Measurements from ENCODE around the gene BMP8A. TPM values are rescaled to one million over a fixed set of nuclear protein-coding genes. Genes with fewer than 3 reads are reported as not detected.
A peak's percentile ranks its signal among the peaks of the same experiment; 100 is the strongest.
"Not testable (repeated sequence)": the region's sequence is repeated elsewhere in the genome, so short reads cannot be mapped to it uniquely, and the experiment has no call there.

BMP8A gene
- total RNA-seq, 2 experiments from 2014 or later: 0.20 TPM; not detected in 1

GRCh38 chr1:39489567-39490239 lies 1.7 kb upstream of the BMP8A start:
- Mint-ChIP-seq H3K4me1 (peaks cover 4% of the 10 kb centered on the region), H3K27ac (no peak overlapping the region), H3K4me3 (no peak overlapping the region), H3K9me3 (no peaks in the 10 kb centered on the region), H3K27me3 (peaks cover 28% of the 10 kb centered on the region), H3K36me3 (peaks cover 6% of the 10 kb centered on the region)
- POLR2A ChIA-PET: no interaction called here
- DNase-seq: no peak
- ATAC-seq (ENCODE audit: low read depth): no peak

- Mint-ChIP-seq H3K36me3 (peaks cover 4% of the 10 kb centered on the region), H3K4me3 (peak overlapping the region; percentile 67), H3K4me1 (peaks cover 4% of the 10 kb centered on the region), H3K27me3 (peaks cover 28% of the 10 kb centered on the region), H3K9me3 (no peaks in the 10 kb centered on the region), H3K27ac (no peak overlapping the region)
- POLR2A ChIA-PET: no interaction called here
- DNase-seq (no peak), ATAC-seq (ENCODE audit: low read depth) (no peak)
These were observed 765 bp upstream of the BMP8A start for GRCh38 chr1:39490596-39491145.

- H3K27ac Mint-ChIP-seq; POLR2A ChIA-PET; H3K36me3 Mint-ChIP-seq; ATAC-seq (ENCODE audit: low read depth); DNase-seq; H3K4me1 Mint-ChIP-seq; H3K9me3 Mint-ChIP-seq: not testable (repeated sequence)
- Mint-ChIP-seq H3K27me3 (peaks cover 31% of the 10 kb centered on the region), H3K4me3 (peak overlapping the region; percentile 52)
These were observed 944 bp downstream of the BMP8A start for GRCh38 chr1:39492118-39493042.

- H3K4me1 Mint-ChIP-seq; H3K27ac Mint-ChIP-seq; H3K9me3 Mint-ChIP-seq; ATAC-seq (ENCODE audit: low read depth); POLR2A ChIA-PET; DNase-seq; H3K36me3 Mint-ChIP-seq: not testable (repeated sequence)
- Mint-ChIP-seq H3K4me3 (peak overlapping the region; percentile 22), H3K27me3 (peaks cover 31% of the 10 kb centered on the region)
These were observed 1.8 kb downstream of the BMP8A start for GRCh38 chr1:39493043-39493810.

- H3K4me3 Mint-ChIP-seq: no peak overlapping the region
- H3K4me1 Mint-ChIP-seq: peaks cover 4% of the 10 kb centered on the region
- H3K36me3 Mint-ChIP-seq: no peaks in the 10 kb centered on the region
- no peaks in the 10 kb centered on the region for H3K9me3 Mint-ChIP-seq
- DNase-seq (no peak), ATAC-seq (ENCODE audit: low read depth) (no peak)
- peaks cover 37% of the 10 kb centered on the region for H3K27me3 Mint-ChIP-seq
- POLR2A ChIA-PET: interaction anchor here (0.7 kb wide), 1 partner anchor 812 kb away, joined by 3 read pairs; no protein-coding TSS in a partner anchor
- no peak overlapping the region for H3K27ac Mint-ChIP-seq
These were observed 3.4 kb downstream of the BMP8A start for GRCh38 chr1:39494671-39495410.

GRCh38 chr1:39496520-39496919 lies 5.1 kb downstream of the BMP8A start:
- H3K27ac Mint-ChIP-seq; H3K36me3 Mint-ChIP-seq; H3K4me3 Mint-ChIP-seq; DNase-seq; POLR2A ChIA-PET; H3K4me1 Mint-ChIP-seq; ATAC-seq (ENCODE audit: low read depth); H3K9me3 Mint-ChIP-seq: not testable (repeated sequence)
- H3K27me3 Mint-ChIP-seq: peaks cover 38% of the 10 kb centered on the region

- Mint-ChIP-seq H3K27ac (no peak overlapping the region), H3K9me3 (no peaks in the 10 kb centered on the region), H3K36me3 (no peaks in the 10 kb centered on the region), H3K4me3 (no peak overlapping the region), H3K4me1 (no peaks in the 10 kb centered on the region), H3K27me3 (peaks cover 33% of the 10 kb centered on the region)
- no peak for DNase-seq
- POLR2A ChIA-PET: no interaction called here
- no peak for ATAC-seq (ENCODE audit: low read depth)
These were observed 6.1 kb downstream of the BMP8A start for GRCh38 chr1:39497585-39497984.

GRCh38 chr1:39498096-39498710 lies 6.8 kb downstream of the BMP8A start:
- POLR2A ChIA-PET; ATAC-seq (ENCODE audit: low read depth); H3K27ac Mint-ChIP-seq; H3K36me3 Mint-ChIP-seq; DNase-seq; H3K4me3 Mint-ChIP-seq; H3K9me3 Mint-ChIP-seq; H3K4me1 Mint-ChIP-seq: not testable (repeated sequence)
- H3K27me3 Mint-ChIP-seq: peaks cover 27% of the 10 kb centered on the region

GRCh38 chr1:39498821-39499220 lies 7.4 kb downstream of the BMP8A start:
- H3K27ac Mint-ChIP-seq; POLR2A ChIA-PET; DNase-seq; ATAC-seq (ENCODE audit: low read depth); H3K4me3 Mint-ChIP-seq; H3K4me1 Mint-ChIP-seq; H3K9me3 Mint-ChIP-seq; H3K36me3 Mint-ChIP-seq: not testable (repeated sequence)
- H3K27me3 Mint-ChIP-seq: peaks cover 23% of the 10 kb centered on the region

GRCh38 chr1:39499668-39500067 lies 8.2 kb downstream of the BMP8A start:
- DNase-seq: no peak

GRCh38 chr1:39500862-39501389 lies 9.5 kb downstream of the BMP8A start:
- Mint-ChIP-seq H3K4me3 (no peak overlapping the region), H3K27me3 (peaks cover 16% of the 10 kb centered on the region), H3K4me1 (no peaks in the 10 kb centered on the region), H3K9me3 (no peaks in the 10 kb centered on the region), H3K27ac (no peak overlapping the region), H3K36me3 (no peaks in the 10 kb centered on the region)
- POLR2A ChIA-PET: no interaction called here
- no peak for ATAC-seq (ENCODE audit: low read depth)
- no peak for DNase-seq

More at GRCh38 chr1:39499668-39500067, 8.2 kb downstream of the BMP8A start:
- H3K4me1 Mint-ChIP-seq: no peaks in the 10 kb centered on the region
- ATAC-seq (ENCODE audit: low read depth): no peak
- POLR2A ChIA-PET: no interaction called here
- H3K36me3 Mint-ChIP-seq: no peaks in the 10 kb centered on the region
- H3K4me3 Mint-ChIP-seq: no peak overlapping the region
- H3K27ac Mint-ChIP-seq: no peak overlapping the region
- H3K27me3 Mint-ChIP-seq: peaks cover 17% of the 10 kb centered on the region
- H3K9me3 Mint-ChIP-seq: no peaks in the 10 kb centered on the region

- DNase-seq: no peak
- Mint-ChIP-seq H3K9me3 (no peaks in the 10 kb centered on the region), H3K27me3 (peaks cover 17% of the 10 kb centered on the region), H3K36me3 (no peaks in the 10 kb centered on the region), H3K4me3 (no peak overlapping the region), H3K4me1 (no peaks in the 10 kb centered on the region), H3K27ac (no peak overlapping the region)
- POLR2A ChIA-PET: no interaction called here
- no peak for ATAC-seq (ENCODE audit: low read depth)
These were observed 10.2 kb downstream of the BMP8A start for GRCh38 chr1:39501666-39502065.
